ENCODE measurements around the gene OR2T6.
"Not testable (repeated sequence)": the region's sequence is repeated elsewhere in the genome, so short reads cannot be mapped to it uniquely, and the experiment has no call there.

The OR2T6 gene, protein sequence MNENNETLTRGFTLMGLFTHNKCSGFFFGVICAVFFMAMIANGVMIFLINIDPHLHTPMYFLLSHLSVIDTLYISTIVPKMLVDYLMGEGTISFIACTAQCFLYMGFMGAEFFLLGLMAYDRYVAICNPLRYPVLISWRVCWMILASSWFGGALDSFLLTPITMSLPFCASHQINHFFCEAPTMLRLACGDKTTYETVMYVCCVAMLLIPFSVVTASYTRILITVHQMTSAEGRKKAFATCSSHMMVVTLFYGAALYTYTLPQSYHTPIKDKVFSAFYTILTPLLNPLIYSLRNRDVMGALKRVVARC

DNA sequence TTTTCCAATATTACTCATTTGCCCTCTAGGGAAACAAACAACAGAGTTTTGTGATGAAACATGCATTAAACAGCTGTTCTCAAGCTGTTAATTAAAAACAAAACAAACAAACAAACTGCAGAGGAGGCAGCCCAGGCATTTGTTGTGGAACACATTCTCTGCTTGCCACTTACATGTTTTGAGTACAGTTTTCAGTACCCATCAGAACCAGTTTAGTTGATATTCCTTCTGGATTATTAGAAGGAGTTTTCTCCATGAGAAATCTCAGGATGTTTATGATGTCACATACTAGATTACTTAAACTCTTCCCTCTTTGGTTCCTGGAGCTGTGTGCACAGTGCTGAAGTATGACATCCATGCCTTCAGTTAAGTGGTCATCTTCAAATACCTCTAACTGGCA is at the start of gene OR2T6:
Gene OR2T6, plus strand, starts transcription at position 301 of the 400 bp plus-strand sequence. CDS start 11,863 bp downstream, outside the sequence.
- no peak for DNase-seq

DNA sequence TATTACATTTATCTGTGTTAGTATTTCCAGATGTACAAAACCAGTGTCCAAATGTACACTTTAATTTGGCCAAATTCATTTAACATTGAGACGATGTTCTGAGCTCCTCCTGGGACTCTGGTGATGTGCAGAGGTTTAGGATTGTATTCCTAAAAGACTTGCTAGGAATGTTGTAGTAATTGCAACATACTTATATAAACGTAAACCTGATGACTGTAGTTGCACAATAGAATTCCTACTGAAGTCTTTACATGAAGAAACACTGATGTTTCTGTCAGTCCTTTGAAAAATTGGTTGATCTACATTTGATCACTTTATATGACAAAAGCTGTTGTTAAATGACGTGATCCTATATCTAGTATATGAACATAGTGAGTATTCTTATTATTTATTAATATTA is 32.1 kb upstream of the OR2T6 start:
- no peak for DNase-seq

DNA sequence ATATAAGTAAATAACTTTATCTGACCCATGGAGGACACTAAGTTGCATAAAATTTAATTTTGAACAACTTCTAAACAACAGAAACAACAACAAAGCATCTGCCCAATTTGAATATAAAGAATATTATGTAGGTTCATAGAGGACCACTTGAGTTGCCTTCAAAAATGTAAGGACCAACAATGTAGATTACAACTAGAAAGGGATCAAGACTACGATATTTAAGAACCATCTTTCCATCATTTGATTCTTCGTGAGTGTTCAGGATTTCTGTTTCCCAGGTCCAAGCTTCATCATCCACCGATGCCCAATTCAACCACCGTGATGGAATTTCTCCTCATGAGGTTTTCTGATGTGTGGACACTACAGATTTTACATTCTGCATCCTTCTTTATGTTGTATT is 27.1 kb upstream of the OR2T6 start, which contains the start of gene OR14C36:
Gene OR14C36, plus strand, starts transcription at position 301 of the 400 bp plus-strand sequence. Its CDS starts 0 bp downstream, at position 301.
- DNase-seq = no peak

DNA sequence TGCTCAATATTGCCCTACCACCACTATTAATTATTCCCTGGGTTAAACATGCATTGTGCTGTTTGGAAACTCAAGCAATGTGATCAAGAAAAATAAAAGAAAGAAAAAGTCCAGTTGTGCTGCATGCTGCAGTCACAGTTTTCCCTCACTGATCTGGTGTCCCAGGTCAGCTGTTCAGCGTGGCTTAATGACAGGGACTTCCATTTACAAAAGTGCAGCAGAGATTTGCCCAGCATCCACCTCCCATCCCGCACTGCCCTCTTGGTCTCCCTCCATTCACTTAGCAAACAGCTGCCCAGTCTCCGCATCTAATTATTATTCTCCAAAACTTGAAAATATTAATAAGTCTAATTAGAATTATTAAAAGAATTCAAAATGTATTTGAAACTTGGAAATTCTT is 16.1 kb upstream of the OR2T6 start:
- no peak for DNase-seq

DNA sequence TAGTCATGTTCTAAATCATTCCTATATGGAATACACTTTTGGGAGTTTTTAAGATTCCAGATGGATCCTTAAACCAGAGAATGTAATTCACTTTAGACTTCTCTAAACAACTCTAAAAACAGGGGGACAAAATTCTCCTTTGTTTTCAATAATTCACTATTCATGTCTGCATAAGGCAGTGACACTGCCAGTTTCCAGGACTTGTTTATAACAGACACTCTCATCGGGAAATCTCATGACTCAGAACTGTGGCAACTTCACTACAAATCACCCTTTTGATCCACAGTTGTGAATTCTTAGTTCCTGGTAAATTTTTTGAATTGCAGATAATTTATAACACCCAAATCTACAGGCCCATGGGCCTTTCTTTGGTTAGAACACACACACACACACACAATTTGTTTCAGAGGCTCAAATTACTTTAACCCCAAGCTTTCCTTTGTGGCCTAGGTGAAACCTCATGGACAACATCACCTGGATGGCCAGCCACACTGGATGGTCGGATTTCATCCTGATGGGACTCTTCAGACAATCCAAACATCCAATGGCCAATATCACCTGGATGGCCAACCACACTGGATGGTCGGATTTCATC is 14.3 kb upstream of the OR2T6 start, which contains the start of gene OR2T4:
Gene OR2T4, plus strand, starts transcription at position 545 of the 595 bp plus-strand sequence. Its CDS starts 0 bp downstream, at position 545.
- no peak for DNase-seq

DNA sequence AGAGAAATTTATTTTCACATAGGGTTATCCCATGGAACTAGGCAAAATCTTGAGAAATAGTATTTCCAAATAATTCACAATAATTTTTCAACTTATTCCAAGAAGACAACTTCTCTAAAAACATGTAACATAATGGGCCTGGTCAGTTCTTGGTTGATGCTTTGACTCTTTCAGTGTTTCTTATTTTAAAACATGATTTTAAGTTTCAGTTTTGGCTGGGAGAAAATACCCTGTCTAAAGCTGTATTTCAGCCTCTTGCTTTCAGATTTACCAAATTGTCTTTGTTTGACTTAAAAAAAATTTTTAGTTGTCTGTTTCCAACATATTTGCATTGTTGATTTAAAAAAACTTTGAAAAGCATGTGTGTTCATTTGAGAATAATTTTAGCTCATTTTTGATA is 8.9 kb upstream of the OR2T6 start:
- no peak for DNase-seq

DNA sequence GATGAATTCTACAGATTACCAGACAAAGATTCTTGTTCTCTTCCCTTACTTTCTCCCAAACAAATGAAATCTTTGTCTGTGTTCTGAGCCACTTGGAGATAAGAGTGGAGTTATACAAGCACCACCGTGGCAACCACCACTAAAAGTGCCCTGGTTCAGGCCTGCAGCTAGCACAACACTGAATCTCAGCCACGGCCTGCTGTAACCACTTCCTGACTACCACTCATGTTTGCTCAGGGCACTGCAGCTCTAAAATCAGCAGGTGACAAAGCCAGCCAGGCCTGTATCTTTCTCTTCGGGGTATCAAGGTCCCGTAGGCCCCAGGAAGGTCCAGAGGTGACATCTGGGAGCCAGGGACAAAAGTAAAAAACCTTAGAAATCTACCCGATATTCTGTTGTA is 3.2 kb upstream of the OR2T6 start:
- DNase-seq = no peak

DNA sequence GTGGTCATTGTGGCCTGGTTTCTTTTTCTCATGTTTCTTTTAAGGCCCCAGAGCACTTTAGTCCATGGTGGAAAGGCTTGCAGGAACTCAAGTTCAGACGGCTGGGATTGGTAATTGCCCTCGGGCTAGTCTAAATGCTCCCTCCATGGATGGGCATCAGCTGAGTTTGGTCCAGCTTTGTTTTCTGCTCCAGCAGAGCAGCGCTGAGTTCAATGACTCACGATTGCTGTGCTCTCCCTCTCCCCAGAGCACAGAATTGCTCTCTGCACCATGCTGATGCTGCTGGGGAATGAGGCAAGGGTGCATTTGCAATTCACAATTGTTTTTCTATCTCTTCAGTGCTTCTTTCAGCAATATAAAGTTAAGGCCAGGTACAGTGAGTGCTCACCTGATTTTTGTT is 1.8 kb upstream of the OR2T6 start:
- no peak for DNase-seq

DNA sequence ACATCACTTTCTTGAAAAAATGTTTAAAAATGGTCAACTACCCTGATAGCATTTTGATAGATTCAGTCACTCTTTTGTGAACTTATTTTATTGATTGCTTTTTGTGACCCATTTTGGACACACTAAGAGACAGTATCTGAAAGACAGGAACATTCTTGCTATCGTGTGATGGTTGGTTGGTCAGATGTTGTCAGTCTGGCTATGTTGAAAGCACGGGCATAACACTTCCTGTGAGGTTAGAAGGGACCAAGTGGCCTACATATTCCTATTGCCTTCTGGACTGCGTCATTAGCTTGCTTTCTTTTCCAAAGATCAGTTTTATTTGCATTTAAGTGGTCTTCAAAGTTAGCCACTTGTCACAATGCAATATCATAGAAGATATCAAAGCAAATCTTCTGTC is 1.4 kb downstream of the OR2T6 start:
- DNase-seq = no peak

DNA sequence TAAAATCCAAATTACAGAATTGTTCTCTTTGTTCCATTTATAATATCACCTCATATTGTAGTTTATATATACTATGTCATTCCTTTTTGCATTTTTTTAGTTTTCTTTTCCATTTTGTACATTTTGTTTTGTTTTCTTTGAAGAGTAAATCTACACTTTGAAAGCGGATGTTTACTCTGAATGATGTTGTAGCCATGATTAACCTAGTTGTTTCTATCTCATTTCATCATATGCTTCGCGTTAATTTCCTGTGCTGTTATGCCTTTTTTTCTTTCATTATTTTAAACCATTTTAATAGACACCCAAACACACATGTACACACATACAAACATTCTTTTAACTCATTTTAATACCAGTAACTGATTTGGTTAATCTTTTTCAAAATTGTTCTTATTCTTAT is 5.3 kb downstream of the OR2T6 start:
- no peak for DNase-seq

DNA sequence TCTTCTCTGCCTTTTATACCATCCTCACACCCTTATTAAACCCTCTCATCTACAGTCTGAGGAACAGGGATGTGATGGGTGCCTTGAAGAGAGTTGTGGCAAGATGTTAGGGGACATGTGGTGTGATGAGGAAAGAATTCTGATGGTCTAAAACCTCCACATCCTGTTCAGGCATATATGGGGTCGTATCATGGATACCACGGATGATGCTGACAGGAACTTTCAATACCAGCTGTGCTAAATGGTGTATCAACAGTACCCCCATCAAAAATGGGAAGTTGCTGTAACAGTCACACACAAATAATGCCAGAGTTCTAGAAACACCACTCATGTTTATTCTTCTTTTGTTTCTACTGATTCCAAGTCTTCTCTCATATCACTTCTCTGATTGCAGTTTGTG is 12.9 kb downstream of the OR2T6 start:
- DNase-seq = no peak

DNA sequence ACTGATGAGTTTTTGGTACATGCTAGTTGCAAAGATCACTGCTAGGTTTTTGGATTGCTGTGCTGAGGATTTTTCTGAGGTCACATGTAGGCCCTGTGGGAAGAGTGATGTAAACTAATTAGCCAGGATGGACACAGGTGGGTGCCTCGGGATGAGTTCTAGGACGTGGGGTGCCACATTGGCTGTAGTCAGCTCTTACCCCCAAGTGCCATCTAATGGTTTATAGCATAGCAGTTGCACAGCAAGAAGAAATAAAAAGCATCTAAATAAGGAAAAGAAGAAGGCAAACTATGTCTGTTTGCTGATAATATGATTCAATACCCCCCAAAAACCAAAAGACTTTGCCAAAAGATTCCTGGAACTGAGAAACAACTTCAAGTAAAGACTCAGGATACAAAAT is 17.5 kb downstream of the OR2T6 start:
- no peak for DNase-seq

DNA sequence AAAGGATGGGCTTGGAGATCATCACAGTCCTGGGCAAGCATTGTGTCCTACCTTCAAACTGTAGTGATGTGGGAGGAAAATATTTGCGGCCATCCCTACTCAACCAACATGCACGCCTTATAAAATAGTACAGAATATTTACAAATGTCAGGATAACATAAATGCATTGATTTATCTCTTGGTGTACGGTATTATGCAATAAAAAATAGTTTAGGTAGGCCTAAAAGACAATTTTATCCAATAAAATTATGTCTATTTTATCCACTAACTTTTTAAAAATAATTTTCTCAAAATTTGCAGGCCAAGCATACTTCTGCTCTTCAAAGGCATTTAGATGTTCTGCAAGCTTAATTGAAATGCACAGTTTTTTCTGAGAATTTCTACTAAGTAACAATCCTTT is 27.2 kb downstream of the OR2T6 start, which contains the start of gene OR2T1:
Gene OR2T1, plus strand, starts transcription at position 301 of the 400 bp plus-strand sequence. CDS start 3,100 bp downstream, outside the sequence.
- no peak for DNase-seq

DNA sequence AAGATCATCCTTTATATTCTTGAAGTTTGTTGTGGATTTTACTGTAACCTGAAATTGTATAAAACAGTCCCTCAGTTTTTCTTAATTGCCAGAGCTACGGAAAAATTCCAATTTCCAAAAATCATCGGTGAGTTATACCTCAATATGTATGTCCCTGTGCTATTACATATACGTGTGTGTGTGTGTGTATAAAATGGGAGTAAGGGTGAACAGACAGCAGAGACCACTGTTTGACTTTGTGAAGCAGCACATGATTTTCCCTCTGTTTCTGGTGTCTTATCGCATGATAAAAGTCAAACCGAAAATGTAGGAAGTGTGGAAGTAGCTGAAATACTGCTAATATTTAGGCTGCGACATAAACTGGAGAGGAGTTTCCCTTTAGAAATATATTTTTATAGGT is 28.5 kb downstream of the OR2T6 start:
- DNase-seq = peak; percentile 1

DNA sequence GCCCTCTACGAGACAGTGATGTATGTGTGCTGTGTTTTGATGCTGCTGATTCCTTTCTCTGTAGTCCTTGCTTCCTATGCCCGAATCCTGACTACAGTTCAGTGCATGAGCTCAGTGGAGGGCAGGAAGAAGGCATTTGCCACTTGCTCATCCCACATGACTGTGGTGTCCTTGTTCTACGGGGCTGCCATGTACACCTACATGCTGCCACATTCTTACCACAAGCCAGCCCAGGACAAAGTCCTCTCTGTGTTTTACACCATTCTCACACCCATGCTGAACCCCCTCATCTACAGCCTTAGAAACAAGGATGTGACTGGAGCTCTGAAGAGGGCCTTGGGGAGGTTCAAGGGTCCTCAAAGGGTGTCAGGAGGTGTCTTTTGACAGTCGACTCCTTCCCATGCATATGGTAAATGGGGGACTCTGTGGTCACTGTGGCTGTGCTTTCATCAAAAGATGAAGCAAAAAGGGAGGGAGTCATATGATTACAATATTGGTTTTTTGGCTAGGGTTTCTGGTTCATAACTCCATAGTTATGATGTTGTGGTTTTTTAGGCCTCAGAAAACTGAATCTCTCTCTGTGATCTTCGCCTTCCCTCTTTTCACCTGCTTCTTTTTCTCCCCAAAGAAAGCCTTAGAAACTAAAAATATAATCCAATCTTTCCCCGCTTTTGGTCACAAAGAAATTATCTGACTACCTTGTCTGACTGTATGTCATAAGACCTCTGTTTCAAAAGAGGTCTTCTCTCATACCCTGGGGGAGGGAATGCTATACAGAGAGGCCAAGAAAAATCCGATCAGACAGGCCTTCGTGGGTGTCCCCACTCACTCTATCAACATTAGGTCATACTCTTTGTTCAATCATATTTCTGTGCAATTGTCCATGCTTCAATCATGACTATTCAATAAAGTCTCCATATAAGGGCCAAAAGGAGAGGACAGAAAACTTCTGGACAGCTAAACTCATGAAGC is 31.5 kb downstream of the OR2T6 start:
- no peak for DNase-seq

DNA sequence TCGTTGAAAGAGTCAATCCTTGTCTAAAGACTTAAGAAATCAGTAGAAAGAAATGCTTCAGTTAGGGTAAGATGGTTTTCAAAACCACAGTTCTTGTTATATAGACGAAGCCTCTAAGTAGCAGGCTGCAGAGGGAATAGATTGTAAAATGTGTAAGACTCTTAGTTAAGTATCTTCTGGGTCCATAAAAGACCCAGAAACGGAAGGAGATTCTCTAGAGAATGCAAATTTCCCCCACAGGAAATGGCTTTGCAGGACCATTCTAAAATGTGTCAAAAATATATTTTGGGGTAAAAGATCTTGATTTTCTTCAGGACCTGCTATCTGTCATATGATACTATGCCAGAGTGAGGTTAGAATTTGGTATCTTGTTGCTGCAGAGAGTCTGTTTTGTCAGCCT is 40.7 kb downstream of the OR2T6 start:
- DNase-seq = no peak

DNA sequence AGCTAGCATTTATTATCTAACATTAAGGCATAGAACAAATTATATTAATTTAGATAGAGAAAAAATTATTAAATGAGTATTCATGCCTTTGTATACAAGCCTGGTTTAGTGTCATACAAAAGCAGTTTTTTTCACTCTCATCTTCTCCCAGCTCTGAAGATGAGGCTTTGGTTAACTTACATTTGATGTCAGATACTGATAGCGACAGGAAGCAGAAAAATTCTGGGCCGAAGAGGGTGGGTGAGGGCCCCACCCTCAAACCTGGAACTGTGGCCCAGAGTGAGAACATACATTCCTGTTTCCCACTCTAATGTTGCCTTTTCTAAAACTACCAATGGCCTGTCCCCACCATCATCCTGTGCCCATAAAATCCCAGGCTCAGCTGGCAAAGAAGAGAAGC is 42.3 kb downstream of the OR2T6 start:
- no peak for DNase-seq

DNA sequence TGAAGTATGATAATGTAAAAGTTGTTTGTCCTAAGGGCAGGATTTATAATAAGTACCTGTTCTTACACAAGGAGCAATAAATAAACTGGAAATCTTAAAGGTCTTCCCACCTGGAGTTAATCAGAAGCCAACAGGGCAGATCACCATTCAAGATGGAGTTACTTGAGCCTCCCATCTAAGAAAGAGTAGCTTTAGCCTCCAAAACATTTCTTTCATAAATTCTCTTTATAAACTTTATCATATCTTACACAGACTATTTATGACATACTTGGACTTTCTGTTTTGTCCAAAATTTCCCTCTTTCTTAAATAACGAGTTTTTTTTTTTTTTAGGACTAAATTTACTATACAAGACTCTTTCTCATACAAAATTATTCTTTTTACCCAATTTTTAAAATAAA is 45.8 kb downstream of the OR2T6 start:
- DNase-seq = no peak

DNA sequence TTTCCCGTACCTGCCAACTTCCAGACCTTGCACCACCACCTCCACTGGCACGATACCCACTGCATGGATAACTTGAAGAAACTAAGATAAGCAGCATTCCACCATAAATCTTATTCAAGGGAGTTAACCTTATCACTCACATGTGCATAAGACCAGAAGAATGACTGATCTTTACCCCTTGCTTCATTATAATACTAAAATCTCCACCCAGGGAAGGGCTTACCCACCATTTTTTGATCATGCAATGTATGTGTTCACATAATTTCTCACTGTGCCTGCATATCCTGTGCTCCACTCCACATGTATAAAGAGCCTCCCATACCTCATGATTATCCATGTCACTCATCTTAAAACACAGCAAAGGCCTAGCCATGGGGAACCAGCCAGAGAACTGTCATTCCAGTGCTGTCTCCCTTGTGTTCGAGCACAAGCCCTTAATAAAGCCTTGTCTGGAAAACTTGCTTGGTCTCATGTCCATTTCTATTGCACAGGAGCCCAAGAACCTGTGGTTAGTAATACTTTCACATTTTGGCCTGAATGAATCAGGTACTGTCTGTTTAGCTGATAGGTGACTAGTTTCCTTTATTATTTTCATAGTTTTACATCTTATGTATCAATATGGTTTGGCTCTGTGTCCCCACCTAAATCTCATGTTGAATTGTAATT is 52.1 kb downstream of the OR2T6 start:
- DNase-seq = not testable (repeated sequence)

DNA sequence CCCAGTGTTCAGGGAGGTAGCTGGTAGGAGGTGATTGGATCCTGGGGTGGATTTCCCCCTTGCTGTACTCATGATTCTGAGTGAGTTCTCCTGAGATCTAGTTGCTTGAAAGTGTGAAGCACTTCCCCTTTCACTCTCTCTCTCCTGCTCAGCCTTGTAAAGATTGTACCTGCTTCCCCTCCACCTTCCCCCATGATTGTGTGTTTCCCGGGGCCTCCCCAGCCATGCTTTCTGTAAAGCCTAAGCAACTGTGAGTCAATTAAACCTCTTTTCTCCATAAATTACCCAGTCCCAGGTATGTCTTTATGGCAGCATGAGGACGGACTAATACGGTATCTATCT is 52.6 kb downstream of the OR2T6 start:
- DNase-seq = not testable (repeated sequence)

DNA sequence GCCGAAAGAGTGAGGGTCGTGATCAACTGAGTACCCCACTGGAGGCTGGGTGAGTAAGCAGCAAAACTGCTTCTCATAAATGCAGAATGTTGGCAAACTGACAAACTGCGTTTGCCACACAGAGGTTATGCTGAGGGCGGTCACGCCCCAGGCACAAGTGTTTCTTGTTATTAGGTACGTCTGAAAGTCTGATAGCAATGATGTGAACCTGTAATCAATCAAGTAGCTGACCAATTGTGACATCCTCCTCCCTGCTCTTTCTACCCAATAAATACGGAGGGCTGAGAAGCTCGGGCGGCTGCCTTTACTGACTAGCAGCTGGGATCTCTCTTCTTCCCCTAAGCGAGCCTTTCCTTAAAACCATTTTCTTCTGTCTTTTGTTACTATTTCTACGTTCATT is 56.1 kb downstream of the OR2T6 start:
- not testable (repeated sequence) for DNase-seq

DNA sequence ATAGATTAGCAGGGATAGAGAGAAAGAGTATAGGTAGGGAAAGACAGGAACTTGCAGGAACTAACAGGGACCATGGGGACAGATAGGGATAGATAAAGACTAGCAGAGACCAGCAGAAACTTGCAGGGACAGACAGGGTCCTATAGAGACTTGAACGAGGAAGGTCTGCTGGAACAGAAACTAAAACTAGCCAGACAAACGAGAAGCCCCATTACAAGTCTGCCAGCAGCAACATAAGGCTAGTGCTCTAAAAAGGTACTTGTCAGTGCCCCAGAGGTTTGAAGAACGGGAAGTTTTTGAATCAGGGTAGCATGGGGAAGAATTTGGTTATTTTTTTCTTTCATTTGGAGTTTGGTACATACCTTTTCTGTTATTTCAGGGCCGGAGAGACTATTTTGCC is 56.7 kb downstream of the OR2T6 start:
- not testable (repeated sequence) for DNase-seq

Data from NCI-H510A treated with DMSO at 0.1 percent for 48 hours (cell line).